ENCODE data around the gene RAB37.

DNA sequence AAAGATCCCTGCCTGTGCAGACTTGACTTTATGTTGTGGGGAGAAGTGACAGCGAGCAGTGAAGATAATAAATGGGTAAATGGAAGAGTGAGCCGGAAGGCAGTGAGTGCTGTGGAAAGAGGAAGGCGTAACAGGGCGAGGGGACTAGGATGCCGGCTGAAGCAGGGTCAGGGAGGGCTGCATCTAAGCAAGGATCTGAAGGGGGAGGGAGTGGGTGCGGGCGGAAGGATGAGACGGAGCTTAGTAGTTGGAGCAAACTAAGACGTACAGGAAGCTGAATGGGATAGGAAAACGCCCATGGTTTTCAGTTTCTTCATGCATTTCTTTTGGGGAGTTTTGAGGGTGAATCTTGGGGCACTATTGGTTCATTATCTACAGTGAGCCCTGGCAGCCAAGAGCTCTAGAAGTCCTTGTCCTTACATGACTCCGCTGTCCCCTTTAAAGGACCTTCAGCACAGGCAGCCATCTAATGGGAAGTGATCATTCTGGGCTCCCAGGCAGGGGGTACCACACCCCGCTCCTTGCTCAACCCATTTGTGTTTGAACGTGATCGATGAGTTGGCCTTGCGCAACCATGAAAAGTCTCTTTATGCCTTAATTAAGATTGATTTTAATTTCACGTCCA, 49.5 kb downstream of the RAB37 start:
- TF ChIP-seq, protein P1, sequence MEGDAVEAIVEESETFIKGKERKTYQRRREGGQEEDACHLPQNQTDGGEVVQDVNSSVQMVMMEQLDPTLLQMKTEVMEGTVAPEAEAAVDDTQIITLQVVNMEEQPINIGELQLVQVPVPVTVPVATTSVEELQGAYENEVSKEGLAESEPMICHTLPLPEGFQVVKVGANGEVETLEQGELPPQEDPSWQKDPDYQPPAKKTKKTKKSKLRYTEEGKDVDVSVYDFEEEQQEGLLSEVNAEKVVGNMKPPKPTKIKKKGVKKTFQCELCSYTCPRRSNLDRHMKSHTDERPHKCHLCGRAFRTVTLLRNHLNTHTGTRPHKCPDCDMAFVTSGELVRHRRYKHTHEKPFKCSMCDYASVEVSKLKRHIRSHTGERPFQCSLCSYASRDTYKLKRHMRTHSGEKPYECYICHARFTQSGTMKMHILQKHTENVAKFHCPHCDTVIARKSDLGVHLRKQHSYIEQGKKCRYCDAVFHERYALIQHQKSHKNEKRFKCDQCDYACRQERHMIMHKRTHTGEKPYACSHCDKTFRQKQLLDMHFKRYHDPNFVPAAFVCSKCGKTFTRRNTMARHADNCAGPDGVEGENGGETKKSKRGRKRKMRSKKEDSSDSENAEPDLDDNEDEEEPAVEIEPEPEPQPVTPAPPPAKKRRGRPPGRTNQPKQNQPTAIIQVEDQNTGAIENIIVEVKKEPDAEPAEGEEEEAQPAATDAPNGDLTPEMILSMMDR (IDR thresholded peaks at IDR 0.05; ENCODE audit: low read length), result no peak
- TF ChIP-seq EZH2 (IDR thresholded peaks at IDR 0.05; ENCODE audit: borderline replicate concordance, low read length), result no peak
